ENCODE data around the gene PPME1.
"Not testable (repeated sequence)": the region's sequence is repeated elsewhere in the genome, so short reads cannot be mapped to it uniquely, and the experiment has no call there.

Gene PPME1, protein sequence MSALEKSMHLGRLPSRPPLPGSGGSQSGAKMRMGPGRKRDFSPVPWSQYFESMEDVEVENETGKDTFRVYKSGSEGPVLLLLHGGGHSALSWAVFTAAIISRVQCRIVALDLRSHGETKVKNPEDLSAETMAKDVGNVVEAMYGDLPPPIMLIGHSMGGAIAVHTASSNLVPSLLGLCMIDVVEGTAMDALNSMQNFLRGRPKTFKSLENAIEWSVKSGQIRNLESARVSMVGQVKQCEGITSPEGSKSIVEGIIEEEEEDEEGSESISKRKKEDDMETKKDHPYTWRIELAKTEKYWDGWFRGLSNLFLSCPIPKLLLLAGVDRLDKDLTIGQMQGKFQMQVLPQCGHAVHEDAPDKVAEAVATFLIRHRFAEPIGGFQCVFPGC

DNA sequence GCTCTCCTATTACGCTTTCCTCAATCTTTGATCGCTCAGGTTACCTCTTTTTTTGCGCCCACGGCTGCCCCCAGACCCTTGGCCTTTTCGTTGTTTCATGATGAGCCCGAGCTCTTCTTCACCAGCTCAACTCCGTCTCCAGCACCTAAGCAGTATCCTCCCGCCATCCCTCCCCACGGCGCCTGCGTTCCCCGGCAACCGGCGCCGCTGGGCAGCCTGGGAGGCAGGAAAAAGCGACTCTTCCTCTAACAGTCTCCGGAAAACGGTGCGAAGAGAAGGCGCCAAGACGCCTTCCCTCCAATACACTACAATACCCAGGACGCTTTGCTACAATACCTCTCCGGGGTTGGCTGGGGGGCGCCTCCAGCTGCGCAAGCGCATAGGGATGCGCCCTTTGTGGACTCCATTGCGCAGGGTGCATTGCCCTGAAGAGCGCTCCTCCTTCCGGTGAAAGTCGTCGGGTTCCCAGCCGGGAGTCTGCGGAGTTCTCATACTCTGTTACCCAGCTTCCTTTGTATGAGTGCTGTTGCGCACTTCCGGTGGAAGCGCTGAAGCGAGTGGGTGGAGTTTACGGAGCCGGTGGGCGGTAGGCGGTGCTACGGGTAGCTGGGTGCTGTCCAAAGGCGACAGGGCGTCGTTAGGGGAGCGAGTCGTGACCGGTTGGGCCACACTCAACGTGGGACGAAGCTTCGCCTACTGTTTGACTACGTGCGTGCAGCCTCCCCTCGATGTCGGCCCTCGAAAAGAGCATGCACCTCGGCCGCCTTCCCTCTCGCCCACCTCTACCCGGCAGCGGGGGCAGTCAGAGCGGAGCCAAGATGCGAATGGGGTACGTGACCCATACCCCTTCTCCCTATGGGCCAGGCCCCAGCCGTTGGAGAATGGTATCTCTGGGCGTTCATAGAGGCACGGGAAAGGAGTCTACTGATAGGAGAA lies at the start of gene PPME1, which contains the start of gene C2CD3:
TSS of gene PPME1 (plus strand) at position 596 of the 936 bp plus-strand sequence. CDS start at position 729, 133 bp downstream.
TSS of gene C2CD3 (minus strand) at position 309 of the 936 bp plus-strand sequence. CDS start at position 99, 210 bp downstream.
- DNase-seq = peak; percentile 99

GRCh38 chr11:74121804-74122203 lies 49.3 kb upstream of the PPME1 start:
- no peak for DNase-seq

GRCh38 chr11:74123008-74123448 lies 48.1 kb upstream of the PPME1 start:
- DNase-seq = no peak

GRCh38 chr11:74129121-74129520 lies 42.0 kb upstream of the PPME1 start:
- not testable (repeated sequence) for DNase-seq

DNA sequence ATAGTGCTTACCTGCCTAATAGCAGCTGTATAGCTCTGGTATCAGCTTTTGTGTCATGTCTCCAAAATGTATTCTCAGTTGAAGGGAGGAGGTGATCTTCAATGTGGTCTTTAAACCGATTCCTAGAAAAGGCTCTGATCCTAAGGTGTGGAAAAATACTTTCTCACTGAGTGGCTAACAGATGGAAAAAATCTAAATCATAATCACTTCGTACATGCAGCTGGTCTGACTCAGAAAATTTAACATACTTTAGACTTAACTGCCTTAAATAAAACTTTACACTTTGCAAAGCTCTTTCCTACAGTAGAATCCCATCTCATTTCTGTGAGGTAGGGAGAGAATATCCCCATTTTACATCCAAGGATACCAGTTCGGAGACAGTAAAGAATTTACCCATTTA lies 38.3 kb upstream of the PPME1 start:
- DNase-seq = no peak

DNA sequence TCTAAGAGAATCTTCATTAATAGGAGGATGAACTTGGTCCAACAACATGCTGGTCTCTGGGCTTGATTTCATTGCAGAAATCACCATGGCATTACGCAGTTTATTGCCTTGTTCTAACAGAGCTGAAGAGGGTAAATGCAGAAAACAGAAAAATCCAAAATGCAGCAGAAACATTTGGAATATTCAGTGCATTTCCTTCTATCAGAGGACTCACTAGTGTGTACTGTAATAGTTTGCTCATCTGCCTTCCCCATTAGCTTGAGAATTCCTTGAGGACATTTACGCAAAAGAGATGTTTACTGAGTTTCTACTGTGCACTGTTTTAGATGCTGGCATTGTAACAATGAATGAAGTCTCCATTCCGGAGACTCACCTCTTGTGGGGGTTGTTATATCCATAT lies 37.7 kb upstream of the PPME1 start:
- no peak for DNase-seq

- no peak for DNase-seq
Measured at GRCh38 chr11:74134661-74135060, 36.4 kb upstream of the PPME1 start.

- DNase-seq = no peak
Measured at GRCh38 chr11:74135127-74135840, 35.8 kb upstream of the PPME1 start.

GRCh38 chr11:74138021-74138420 lies 33.1 kb upstream of the PPME1 start:
- DNase-seq = no peak

DNA sequence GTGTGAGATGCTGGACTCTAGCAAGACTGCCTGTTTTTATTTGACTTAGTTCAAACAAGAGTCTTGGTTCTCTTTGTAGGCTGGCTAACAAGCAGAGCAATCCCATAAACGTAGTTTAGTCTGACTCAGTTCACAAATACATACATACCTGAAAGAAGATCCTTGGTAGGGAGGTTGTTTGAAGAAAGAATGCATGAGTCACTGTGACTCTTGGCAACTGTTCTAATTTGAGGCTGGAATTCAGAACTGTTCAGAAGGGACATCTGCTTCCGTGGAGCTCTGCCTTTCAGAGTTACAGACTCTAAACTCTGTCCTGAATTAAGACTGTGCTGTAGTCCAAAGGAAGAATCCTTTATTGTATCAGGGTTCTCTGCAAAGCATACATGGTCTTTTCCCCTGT lies 32.5 kb upstream of the PPME1 start:
- DNase-seq = no peak

DNA sequence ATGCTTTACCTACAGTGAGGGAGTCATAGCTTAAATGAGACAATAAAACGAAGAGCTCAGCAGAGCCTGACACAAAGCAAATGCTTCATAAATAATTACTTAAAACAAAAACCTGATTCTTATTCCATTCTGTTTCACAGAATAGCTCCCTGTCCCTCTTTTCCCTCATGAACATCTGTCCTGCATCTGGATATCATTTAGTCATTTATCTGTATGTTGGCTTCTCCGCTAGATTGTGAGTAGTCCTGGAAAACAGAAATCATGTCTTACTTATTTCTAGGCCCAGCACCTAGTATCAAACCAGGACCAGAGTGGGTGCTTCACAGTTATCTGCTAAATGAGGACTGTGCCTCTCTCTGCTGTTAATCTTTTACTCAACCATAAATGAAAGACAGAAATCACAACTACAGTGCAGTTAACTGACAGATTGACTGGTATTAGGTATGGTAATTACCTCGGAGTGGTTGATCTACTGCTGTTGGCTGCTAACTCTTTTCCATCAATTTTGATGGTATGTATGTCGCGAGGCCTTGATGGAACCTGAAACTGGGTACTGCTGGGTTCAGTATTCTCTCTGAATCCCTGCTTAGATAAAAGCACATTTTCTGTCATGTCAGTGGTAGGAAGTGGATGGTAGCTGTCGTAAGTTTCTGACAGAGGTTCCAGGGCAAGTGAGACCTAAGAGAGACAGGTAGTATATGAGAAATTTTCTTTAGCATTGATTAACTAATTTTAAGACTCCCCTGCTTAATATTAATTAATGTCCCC lies 31.8 kb upstream of the PPME1 start:
- DNase-seq = no peak

DNA sequence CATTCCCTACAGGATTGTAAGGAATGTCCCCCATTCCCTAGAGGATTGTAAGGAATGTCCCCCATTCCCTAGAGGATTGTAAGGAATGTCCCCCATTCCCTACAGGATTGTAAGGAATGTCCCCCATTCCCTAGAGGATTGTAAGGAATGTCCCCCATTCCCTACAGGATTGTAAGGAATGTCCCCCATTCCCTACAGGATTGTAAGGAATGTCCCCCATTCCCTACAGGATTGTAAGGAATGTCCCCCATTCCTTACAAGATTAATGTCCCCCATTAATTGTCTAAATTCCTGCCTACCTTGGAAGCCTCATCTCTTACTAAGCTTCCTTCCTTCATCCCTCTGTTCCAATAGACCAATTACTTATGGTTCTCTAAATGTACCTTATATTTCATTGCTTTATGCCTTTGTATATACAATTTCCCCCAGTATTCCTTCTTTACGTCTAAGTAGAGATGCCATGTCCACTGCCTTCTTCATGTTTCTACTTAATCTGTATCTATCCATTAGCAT lies 31.1 kb upstream of the PPME1 start:
- not testable (repeated sequence) for DNase-seq

DNA sequence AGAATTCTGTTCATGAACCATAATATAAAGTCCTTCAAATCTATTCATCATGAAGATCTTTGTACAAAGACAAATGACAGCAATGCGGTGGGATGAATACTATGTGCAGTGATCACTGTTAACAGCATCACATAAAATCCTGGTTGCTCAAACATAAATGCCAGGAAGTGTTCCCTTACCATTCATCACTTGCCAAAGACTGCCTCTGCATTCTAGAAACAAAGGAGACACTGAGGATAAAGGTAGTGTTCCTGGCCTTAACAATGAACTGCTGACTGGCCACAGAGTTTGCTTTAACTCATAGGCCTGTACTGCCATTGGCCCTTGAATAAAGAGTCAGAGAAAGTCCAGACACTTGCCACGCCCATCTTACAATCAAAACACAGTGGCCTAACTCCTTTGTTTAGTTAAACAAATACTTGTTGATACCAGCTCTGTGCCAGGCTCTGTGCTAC lies 29.8 kb upstream of the PPME1 start:
- no peak for DNase-seq

GRCh38 chr11:74141908-74142307 lies 29.2 kb upstream of the PPME1 start:
- no peak for DNase-seq

DNA sequence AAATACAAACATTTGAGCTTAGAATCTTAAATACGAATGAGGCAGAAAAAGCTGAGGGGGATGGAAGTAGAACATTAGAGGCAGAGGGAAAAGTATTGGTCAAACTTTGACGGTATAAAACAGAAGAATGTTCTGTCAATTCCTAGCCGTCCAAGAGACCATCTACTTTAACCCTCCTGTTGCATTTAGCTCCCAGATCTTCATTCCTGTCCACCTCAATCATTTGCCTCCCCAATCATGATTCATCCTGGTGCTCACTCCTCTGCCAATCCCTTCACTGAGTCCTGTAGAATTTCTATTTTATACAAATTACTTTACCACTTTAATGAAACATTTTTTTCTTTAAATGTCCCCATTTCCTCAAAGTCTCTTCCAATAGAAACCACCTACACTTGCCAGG lies 28.5 kb upstream of the PPME1 start:
- no peak for DNase-seq

- DNase-seq = no peak
Measured at GRCh38 chr11:74144592-74144991, 26.5 kb upstream of the PPME1 start.

DNA sequence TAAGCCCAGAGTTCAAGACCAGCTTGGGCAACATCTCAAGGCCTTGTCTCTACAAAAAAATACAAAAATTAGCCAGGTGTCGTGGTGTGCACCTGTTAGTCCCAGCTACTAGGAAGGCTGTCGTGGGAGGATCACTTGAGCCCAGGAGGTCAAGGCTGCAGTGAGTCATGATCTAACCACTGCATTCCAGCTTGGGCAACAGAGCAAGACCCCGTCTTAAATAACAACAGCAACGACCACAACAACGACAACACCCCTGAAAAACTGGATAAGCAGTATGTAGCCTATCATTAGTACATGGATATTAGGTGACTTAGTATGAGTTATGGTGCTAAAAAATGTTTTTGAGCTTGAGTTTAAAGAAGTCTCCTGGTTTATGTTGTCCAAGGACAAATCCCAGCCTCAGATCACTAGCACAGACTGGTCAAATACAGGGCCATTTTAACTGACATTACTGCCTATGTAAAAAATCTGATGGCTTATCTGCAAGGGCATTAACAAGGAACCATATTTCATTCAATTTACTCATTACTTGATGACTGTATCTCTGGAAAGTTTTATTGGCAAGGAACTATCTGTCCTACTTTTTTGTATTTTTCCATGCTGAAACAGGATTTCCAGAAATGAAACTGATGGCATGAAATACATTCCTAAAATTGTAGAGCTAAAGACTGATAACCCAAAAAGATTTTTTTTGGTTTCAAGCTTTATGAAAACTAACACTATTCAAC lies 23.7 kb upstream of the PPME1 start:
- DNase-seq = no peak

DNA sequence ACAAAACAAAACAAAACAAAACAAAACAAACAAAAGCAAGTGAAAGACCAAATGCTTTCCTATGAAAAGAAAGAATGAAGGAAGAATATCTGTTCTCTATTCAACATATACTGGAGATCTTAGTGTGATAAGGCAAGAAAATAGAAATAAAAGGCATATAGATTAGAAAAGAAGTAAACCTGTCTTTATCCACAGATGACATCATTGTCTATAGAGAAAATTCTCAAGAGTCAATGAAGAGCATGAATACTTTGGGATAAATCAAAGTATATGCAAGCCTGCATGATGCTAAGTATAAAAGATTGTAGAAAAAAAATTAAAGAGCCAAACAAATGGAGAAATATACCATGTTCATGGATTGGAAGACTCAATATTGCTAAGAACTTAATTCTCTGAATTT lies 17.9 kb upstream of the PPME1 start:
- DNase-seq = no peak

DNA sequence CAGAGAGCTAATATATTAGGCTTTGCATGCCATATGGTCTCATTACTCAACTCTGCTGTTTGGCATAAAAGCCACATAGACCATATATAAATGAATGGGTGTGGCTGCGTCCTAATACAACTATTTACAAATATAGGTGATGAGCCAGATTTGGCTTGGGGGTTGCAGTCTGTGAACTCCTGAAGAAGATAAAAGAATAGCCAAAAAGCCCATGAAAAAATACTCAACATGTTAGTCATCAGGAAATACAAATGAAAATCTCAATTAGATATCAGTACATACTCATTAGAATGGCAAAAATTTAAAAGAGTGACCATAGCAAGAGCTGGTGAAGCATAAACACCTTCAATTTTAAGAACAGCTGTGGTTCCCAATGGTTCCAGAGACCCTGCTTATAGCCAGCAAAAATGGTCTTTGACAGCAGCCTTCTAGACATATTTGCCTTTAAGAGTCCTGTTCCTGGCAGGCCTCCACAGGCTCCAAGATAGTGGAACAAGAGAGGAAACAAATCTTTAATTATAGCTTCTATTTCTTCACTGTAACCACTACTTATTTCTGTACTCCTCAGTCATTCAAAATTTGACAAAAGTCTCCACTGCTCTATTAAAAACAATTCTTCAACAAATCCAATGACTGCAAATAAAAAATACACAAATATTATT lies 16.3 kb upstream of the PPME1 start:
- no peak for DNase-seq

DNA sequence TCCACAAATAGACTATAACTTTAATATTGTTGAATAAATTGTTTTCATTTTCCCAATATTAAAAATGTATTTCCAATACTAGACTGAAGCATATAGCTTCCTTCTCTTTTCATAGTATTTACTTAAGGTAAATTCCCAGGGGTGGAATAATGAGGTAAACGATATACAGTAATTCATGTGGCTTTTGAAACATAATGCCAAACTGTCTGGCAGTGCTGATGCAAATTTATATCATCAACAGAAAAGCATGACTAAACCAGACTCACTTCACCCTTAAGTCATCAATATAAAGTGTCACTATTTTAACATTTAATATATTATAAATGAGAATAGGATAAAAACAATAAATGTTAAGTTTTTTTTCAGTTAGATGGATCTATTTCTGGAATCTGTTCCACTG lies 13.9 kb upstream of the PPME1 start:
- DNase-seq = no peak

DNA sequence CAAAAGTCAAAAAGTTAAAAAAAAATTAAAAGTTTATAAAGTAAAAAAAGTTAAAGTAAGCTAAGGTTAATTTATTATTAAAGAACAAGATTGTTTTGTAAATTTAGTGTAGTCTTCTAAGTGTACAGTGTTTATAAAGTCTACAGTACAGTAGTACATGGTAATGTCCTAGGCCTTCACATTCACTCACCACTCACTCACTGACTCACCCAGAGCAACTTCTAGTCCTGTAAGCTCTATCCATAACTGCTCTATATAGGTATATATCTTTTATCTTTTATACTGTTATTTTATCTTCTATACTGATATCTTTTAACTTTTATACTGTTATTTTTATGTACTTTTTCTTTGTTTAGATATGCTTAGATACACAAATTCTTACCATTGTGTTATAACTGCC lies 11.4 kb upstream of the PPME1 start:
- DNase-seq = no peak
